ENCODE measurements around the gene PHACTR1. TPM values are rescaled to one million over a fixed set of nuclear protein-coding genes. Genes with fewer than 3 reads are reported as not detected.

PHACTR1 gene
- total and polyA plus RNA-seq, 12 donors = 6.3 to 150 (median 79.9) TPM

- ATAC-seq (no peak), DNase-seq (no peak)
- Histone ChIP-seq H3K4me1 (peaks cover 12 to 65% (median 36%) of the 10 kb centered on the region in 9 donors), H3K9me3 (no peaks in the 10 kb centered on the region), H3K27ac (no peak overlapping the region), H3K36me3 (peaks cover 0 to 87% (median 12%) of the 10 kb centered on the region in 9 donors), H3K4me3 (no peak overlapping the region), H3K27me3 (no peaks in the 10 kb centered on the region)
- intact Hi-C loops (cut with DNase I) = loop anchor here in 1 of 10 donors (10.0 kb wide), 1 partner anchor 110 kb away; no protein-coding TSS in a partner anchor
- TF ChIP-seq, protein P1, sequence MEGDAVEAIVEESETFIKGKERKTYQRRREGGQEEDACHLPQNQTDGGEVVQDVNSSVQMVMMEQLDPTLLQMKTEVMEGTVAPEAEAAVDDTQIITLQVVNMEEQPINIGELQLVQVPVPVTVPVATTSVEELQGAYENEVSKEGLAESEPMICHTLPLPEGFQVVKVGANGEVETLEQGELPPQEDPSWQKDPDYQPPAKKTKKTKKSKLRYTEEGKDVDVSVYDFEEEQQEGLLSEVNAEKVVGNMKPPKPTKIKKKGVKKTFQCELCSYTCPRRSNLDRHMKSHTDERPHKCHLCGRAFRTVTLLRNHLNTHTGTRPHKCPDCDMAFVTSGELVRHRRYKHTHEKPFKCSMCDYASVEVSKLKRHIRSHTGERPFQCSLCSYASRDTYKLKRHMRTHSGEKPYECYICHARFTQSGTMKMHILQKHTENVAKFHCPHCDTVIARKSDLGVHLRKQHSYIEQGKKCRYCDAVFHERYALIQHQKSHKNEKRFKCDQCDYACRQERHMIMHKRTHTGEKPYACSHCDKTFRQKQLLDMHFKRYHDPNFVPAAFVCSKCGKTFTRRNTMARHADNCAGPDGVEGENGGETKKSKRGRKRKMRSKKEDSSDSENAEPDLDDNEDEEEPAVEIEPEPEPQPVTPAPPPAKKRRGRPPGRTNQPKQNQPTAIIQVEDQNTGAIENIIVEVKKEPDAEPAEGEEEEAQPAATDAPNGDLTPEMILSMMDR (IDR thresholded peaks at IDR 0.05) = no peak
- 84 to 89% methylated on average over 4 of the region's 4 CpGs for WGBS, 2 donors
These were observed 588.7 kb downstream of the PHACTR1 start for GRCh38 chr6:13305288-13305687.

- ATAC-seq (no peak), DNase-seq (no peak)
- Histone ChIP-seq H3K27ac (no peak overlapping the region), H3K27me3 (no peaks in the 10 kb centered on the region), H3K4me1 (peaks cover 12 to 65% (median 36%) of the 10 kb centered on the region in 9 donors), H3K4me3 (no peak overlapping the region), H3K9me3 (no peaks in the 10 kb centered on the region), H3K36me3 (peaks cover 0 to 87% (median 12%) of the 10 kb centered on the region in 9 donors)
- intact Hi-C loops (cut with DNase I) = loop anchor here in 1 of 10 donors (10.0 kb wide), 1 partner anchor 111 kb away; no protein-coding TSS in a partner anchor
- 85 to 87% methylated on average over 1 of the region's 1 CpG for WGBS, 2 donors
- TF ChIP-seq, protein P1 (IDR thresholded peaks at IDR 0.05) = no peak
These were observed 589.2 kb downstream of the PHACTR1 start for GRCh38 chr6:13305791-13306190.

DNA sequence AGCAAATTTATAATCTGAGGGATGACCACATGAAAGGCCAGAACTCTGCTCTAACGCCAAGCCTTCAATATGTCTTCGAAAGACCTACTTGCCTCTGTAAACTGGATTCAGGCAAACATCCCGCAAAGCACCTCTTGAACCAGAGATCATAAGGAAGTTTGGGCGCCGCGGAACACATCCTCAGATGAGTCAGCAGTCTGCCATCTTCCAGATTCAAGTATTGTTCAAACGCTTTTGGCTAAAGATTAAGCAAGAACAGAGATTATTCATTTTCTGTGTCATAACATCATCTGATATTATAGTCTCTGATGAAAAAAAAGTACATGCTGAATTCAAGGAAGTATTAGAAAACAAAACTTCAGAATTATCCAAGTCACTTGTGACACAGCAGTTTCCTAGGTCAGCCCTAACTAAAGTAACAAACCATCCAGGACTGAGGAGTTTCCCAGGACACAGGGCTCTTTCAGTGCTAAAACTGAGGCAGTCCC, 591.0 kb downstream of the PHACTR1 start:
- intact Hi-C loops (cut with DNase I) = loop anchor here in 1 of 10 donors (10.0 kb wide), 1 partner anchor 113 kb away; no protein-coding TSS in a partner anchor
- DNase-seq (no peak), ATAC-seq (no peak)
- WGBS, 2 donors = 83 to 85% methylated on average over 7 of the region's 7 CpGs
- H3K9me3 ChIP-seq = no peaks in the 10 kb centered on the region
- peaks cover 0 to 89% (median 21%) of the 10 kb centered on the region in 9 donors for H3K36me3 ChIP-seq
- TF ChIP-seq, protein P1 (IDR thresholded peaks at IDR 0.05) = no peak
- no peak overlapping the region for H3K4me3 ChIP-seq
- peak overlapping the region in 6 of 10 donors; percentile 18 to 64 (median 51) for H3K27ac ChIP-seq
- peaks cover 12 to 54% (median 30%) of the 10 kb centered on the region in 9 donors for H3K4me1 ChIP-seq
- no peaks in the 10 kb centered on the region for H3K27me3 ChIP-seq

- Histone ChIP-seq H3K4me1 (peaks cover 6 to 46% (median 23%) of the 10 kb centered on the region in 9 donors), H3K27me3 (no peaks in the 10 kb centered on the region), H3K4me3 (no peak overlapping the region), H3K27ac (peak overlapping the region in 7 of 10 donors; percentile 16 to 64 (median 49)), H3K9me3 (no peaks in the 10 kb centered on the region), H3K36me3 (peaks cover 0 to 93% (median 21%) of the 10 kb centered on the region in 9 donors)
- peak in 1 of 2 donors; percentile 29 for DNase-seq
- TF ChIP-seq, protein P1 (IDR thresholded peaks at IDR 0.05) = no peak
- intact Hi-C loops (cut with DNase I) = loop anchor here in 1 of 10 donors (10.0 kb wide), 1 partner anchor 114 kb away; no protein-coding TSS in a partner anchor
- 58 to 61% methylated on average over 1 of the region's 1 CpG for WGBS, 2 donors
- peak; percentile 65 to 87 (median 82) for ATAC-seq
These were observed 591.8 kb downstream of the PHACTR1 start for GRCh38 chr6:13308332-13308731.
